Ovary (tissue), 3 donors: ENCODE measurements around the gene SLC25A47.

Experiments
- POLR2A ChIP-seq: fragments of 450-650 bp; IDR thresholded peaks from one replicate; pipeline ENCODE4 v1.6.1; 2017; ENCODE audit warnings: antibody characterized with exemption, mild to moderate bottlenecking, moderate library complexity
- TF ChIP-seq, protein P1 (sequence below), 3 donors: fragments of 450-650 bp in 2 of 3; fragments of 200-600 bp in 1 of 3; IDR thresholded peaks; one replicate each; pipeline versions ENCODE4 v1.5.1 to v1.8.0; 2016 to 2022; ENCODE audit warnings: antibody characterized with exemption in 3 of 3, mild to moderate bottlenecking in 1 of 3
- donor health status: DM: no; HTN: no; CAD: no.

DNA sequence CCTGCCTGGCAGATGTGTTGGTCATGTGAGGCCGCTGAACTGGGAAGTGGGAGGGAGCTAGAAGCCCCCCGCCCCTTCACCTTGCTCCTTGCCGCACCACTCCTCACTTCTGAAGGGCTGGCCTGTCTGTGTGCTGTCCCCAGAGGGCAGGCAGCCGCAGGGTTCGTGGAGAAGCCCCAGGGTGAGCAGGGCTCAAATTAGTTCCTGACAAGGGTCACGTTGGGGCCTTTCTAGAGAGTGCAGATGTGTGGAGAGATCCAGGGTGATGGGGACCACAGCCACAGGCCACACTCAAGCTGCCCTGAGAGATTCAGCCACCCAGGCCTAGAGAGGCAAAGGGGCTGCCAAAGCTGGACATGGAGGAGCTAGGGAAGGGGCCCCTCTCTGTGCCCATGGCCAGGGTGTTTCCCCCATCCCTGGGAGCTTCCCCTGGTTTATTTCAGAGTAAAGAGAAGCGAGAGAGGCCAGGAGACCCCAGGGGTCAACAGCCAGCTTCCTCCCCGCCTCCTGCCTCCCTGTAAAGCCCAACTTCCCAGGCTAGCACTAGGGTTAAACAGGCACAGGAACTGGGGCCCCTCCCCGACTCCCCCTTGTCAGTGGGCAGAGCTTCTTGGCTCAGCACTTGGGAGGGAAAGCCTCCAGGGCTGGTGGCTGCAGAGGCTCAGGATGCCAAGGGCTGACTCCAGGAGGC lies 33.1 kb upstream of the SLC25A47 start:
- TF ChIP-seq, protein P1, sequence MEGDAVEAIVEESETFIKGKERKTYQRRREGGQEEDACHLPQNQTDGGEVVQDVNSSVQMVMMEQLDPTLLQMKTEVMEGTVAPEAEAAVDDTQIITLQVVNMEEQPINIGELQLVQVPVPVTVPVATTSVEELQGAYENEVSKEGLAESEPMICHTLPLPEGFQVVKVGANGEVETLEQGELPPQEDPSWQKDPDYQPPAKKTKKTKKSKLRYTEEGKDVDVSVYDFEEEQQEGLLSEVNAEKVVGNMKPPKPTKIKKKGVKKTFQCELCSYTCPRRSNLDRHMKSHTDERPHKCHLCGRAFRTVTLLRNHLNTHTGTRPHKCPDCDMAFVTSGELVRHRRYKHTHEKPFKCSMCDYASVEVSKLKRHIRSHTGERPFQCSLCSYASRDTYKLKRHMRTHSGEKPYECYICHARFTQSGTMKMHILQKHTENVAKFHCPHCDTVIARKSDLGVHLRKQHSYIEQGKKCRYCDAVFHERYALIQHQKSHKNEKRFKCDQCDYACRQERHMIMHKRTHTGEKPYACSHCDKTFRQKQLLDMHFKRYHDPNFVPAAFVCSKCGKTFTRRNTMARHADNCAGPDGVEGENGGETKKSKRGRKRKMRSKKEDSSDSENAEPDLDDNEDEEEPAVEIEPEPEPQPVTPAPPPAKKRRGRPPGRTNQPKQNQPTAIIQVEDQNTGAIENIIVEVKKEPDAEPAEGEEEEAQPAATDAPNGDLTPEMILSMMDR (IDR thresholded peaks at IDR 0.05), result no peak
- TF ChIP-seq POLR2A, result no peak
